GF-D8 (cell line): Measurements from ENCODE around the gene ATOH1.

Experiments
- DNase-seq: peaks from one replicate; lab custom pipeline; 2025; lab: John Stamatoyannopoulos, UW

Gene ATOH1, protein sequence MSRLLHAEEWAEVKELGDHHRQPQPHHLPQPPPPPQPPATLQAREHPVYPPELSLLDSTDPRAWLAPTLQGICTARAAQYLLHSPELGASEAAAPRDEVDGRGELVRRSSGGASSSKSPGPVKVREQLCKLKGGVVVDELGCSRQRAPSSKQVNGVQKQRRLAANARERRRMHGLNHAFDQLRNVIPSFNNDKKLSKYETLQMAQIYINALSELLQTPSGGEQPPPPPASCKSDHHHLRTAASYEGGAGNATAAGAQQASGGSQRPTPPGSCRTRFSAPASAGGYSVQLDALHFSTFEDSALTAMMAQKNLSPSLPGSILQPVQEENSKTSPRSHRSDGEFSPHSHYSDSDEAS

DNA sequence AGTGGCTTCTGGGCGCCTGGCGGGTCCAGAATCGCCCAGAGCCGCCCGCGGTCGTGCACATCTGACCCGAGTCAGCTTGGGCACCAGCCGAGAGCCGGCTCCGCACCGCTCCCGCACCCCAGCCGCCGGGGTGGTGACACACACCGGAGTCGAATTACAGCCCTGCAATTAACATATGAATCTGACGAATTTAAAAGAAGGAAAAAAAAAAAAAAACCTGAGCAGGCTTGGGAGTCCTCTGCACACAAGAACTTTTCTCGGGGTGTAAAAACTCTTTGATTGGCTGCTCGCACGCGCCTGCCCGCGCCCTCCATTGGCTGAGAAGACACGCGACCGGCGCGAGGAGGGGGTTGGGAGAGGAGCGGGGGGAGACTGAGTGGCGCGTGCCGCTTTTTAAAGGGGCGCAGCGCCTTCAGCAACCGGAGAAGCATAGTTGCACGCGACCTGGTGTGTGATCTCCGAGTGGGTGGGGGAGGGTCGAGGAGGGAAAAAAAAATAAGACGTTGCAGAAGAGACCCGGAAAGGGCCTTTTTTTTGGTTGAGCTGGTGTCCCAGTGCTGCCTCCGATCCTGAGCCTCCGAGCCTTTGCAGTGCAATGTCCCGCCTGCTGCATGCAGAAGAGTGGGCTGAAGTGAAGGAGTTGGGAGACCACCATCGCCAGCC, at the start of gene ATOH1:
Gene ATOH1, plus strand, starts transcription at position 422 of the 663 bp plus-strand sequence. Its CDS starts 174 bp downstream, at position 596.
- DNase-seq = no peak

DNA sequence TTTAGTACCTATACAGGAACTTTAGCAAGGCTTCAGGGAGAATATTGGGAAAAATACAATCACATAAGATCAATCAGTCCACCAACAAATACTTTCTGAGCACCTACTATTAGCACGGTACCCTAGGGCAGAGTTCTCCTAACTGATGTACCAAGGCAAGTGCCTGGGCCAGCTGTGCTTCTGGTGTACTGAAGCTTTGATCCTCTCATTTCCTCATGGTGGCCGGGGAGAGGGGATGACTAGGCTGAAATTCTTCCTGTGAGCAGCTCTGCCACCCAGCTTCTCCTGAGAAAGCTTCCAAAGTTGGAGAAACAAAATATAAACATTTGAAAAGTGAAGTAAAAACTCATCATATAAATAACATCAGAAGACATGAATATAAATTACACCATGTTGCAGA, 49.3 kb upstream of the ATOH1 start:
- no peak for DNase-seq

DNA sequence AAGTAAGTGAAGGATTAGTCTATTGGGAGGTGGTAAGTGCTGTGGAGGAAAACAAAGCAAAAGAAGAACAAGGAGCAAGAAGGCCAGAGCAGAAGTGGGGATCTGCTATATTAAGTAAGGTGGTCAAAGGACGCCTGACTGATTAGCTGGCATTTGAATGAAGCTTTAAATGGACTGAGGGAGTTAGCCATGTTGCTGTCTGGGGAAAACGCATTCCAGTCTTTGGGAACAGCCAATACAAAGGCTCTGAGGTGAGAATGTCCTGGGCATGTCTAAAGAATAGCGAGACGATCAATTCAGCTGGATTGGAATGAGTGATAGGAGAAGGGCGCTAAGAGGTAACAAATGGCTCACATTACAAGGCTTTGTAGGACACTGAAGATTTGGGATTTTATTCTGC, 48.5 kb upstream of the ATOH1 start:
- no peak for DNase-seq

DNA sequence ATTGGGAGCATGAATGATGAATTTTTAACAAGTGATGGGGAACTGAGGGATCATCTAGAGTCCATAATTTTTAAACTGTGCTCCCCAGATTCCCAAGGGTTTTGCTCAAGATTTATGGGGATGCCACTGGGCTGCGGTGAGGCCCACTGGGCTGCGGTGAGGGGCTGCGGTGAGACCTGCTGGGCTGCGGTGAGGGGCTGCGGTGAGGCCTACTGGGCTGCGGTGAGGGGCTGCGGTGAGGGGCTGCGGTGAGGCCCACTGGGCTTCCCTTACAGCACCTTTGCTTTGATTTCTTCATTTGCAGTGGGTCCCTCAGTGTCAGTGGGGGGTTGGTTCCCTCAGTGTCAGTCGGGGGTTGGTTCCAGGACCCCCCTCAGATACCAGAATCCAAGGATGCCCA, 47.4 kb upstream of the ATOH1 start:
- DNase-seq = no peak

DNA sequence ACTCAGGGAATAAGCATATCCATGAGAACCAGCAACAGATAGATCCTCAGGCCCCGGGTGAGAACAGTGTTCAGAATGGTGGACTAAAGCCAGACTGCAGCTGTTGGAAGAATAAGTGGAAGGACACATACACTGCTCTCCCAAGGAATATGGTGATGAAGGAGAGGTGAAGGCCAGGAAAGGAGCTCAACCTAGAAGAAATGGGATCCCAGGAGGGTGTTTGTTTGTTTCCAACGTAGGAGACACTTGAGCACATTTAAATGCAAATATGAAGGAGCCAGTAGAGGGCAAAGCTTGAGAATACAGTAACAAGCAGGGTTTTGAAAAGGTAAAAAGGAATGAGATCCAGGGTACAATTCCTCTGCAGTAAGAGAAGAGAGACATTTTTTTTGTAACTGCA, 42.4 kb upstream of the ATOH1 start:
- no peak for DNase-seq

DNA sequence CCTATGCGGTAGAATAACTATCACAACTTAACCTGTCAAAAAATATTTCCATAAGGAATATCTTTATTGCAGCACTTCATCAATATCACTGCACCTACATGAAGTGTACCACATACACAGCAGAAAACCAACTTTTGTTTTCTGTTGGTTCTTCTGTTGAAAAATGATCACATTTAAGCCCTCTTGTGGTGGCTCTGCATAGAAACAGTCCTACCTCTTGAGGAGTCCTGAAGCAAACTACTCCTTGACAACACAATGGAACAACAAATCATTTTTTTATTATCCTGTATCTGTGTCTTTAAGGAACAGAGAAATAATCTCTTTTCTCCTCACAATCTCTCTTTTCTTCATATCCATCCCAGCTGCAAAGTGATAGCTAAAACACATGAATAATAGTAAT, 39.8 kb upstream of the ATOH1 start:
- no peak for DNase-seq

DNA sequence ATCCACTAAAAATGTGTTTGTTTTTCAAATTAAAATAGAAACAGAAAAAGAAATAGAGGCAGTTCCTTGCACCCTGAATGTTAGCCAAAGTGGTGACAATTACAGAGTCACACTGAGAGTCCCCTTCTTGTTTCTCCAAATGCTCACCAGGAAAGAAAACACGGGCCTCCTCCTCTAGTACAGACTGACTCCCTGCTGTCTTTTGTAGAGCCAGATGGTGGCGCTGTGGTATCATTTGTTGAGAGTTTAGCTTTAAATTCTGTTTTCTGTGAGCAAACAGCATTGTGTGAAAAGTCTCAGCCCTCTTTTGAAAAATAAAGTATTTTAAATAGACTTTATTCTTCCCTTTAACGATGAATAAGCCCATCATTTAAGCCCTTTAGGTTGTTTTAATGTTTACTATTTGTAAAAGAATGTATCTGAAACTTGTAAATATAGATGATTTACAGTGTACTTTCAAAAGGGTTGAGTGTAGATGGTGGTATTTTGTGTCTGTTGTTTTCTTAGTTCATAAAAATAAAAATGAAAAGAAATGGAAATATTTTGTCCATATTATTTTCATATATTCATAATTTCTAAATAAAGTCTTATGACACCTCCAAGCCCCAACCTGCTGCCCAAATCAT, 36.9 kb upstream of the ATOH1 start:
- DNase-seq = peak; percentile 2

DNA sequence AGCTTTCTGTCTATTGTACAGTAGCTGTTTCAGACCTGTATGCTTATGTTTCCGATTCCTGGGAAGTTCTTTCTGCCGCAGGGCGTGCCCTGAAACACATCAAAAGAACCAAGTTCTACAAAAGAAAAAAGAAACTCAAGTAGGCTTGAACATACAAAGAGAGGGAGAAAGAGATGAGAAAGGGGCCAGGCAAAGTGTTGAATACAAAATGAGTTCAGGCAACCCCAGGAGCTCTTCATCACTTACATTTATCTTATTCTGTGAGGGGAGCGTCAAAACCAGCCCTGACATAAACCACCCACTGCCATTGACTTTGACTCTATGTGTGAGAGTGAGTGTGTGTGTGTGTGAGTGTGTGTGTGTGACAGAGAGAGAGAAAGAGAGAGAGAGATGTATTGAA, 26.5 kb upstream of the ATOH1 start:
- DNase-seq = no peak

DNA sequence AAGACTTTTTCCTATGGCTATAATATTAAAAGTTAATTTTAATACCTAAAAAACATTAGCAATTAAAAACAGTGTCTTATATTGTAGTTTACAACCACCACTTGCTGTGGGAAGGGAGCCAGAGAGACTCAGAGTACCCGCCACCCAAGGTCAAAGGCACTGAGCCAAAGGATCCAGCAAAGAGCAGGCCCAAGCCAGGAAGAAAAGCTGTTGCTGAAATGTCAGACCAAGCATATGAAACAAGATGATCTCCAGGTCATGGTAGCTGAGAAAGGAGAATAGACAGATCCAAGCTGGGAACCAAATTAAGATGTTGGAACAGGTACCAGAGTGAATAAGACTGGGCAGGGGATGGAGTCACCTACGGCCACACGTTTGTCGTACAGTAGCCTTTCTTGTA, 18.8 kb upstream of the ATOH1 start:
- DNase-seq = no peak

DNA sequence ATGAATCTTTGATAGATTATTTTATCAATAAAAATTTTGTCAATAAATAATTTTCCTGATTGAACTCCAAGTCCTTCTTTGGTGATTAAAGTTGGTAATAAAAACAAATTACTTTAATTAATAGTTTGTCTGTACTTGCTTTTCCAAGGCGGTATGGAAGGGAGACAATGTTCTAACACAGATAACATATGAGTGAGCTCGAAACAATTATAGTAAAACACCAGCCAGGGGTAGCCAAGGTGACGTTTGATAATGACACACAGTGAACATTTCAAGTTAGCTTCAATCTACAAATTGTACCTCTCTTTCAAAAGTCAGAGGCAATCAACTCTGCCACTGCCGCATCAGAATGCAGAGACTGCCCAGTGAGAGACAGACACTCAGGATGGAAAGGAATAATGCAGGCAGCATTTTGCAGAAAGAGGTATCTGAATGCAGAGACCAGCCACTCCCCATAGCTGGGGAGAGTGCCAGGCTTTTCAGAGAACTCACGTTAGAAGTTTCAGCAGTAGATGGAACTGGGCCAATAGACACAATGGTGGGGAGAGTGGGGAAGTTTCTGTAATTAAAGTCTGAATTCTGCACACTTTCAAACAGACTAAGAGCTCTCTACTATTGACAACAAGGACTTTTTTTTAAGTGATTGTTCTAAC, 18.1 kb upstream of the ATOH1 start:
- no peak for DNase-seq

DNA sequence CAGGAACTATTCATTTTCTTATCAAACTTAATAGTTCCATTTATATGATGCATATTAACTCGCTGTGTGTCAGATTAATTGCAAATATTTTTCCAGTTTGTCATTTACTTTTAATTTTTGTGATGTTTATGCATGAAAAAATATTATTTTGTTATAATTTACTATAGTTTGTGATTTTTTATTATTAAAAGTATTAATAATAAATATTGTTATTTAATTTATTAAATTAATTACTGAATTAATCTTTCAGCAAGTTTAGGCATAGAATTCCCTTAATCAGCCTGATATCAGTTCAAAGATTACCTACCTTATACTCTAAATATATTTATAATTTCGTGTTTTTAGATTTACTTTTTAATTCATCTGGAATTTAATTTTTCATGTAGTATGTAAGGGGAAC, 15.5 kb upstream of the ATOH1 start:
- DNase-seq = no peak

DNA sequence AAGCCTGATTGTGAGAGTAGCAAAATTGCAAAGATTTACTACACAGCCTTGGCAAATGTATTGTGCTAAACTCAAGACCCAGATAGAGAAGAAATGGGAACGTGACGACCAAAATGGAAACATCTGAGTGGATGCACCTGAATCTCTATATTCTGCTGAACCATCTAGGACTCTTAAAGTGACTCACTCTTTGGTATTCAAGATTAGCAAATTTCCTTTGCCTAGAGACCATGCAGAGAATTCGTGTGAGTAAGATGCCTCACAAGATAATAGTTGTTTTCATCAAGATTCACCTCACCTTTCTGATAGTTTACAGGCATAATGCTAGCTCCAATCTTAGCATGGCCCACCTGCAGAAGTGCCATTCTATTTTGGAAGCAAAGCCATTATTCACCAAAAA, 14.4 kb upstream of the ATOH1 start:
- DNase-seq = no peak

DNA sequence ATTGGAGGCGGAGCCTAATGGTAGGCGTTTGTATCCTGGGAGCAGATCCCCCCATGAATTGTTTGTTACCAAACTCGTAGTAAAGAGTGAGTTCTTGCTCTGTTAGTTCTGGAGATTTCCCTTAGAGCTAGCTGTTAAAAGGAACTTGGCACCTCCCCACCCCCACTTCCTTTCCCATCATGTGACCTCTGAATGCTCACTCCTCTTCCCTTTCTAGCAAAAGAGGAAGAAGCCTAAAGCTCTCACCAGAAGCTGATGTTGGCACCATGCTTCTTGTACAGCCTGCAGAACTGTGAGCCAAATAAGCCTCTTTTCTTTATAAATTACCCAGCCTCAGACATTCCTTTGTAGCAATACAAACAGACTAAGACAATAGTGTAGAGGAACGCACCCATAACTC, 13.8 kb upstream of the ATOH1 start:
- peak; percentile 68 for DNase-seq

DNA sequence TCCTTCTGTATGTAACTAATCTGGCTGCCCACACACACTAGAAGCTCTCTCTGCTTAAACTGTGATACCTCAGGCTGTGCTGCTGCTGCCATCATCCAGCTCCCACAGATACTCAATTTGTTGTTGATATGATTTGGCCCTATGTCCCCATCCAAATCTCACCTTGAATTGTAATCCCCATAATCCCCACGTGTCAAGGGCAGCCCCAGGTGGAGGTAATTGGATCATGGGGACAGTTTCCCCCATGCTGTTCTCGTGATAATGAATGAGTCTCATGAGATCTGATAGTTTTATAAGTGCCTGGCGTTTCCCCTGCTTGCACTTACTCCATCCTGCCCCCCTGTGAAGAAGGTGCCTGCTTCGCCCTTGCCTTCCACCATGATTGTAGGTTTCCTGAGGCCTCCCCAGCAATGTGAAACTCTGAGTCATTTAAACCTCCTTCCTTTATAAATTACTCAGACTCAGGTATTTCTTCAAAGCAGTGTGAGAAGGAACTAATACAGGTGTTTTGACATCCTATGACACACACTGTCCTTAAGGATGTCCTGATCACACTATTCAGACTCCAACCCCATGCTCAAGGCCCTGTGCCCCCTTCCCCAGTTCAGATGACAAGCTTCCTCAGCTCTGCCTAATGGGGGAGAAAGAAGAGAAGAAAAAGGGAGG, 2.9 kb upstream of the ATOH1 start:
- no peak for DNase-seq

DNA sequence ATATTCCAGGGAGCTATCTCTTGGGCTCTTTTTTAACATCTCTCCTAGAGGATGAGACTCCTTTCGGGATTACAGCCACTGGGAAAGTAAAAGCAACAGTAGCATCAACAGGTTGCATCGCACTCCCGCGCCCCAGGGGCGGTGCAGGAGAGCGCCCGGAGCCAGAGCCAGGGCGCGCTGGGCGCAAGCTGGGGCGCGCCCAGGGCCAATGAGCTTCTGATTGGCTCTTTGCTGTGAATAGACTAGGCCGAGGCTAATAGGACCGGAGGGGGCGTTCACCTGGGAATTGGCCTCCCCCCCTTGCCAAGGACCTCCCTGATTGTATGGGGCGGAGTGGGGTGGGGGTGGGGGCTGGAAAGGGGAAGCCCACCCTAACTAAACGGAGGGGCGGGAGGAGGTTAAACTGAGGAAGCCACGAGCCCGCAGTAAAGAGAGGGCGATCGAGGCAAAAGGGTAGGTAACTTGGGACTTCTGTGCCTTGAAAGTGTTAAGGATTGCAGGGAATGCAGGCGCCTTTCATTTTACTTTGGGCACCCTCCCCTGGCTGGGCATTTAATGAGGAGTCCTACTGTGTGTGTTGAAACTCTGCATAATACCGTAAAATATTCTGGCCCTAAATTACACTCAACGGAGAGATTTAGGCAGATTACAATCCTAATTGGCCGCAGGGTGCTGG, 1.1 kb upstream of the ATOH1 start:
- no peak for DNase-seq

DNA sequence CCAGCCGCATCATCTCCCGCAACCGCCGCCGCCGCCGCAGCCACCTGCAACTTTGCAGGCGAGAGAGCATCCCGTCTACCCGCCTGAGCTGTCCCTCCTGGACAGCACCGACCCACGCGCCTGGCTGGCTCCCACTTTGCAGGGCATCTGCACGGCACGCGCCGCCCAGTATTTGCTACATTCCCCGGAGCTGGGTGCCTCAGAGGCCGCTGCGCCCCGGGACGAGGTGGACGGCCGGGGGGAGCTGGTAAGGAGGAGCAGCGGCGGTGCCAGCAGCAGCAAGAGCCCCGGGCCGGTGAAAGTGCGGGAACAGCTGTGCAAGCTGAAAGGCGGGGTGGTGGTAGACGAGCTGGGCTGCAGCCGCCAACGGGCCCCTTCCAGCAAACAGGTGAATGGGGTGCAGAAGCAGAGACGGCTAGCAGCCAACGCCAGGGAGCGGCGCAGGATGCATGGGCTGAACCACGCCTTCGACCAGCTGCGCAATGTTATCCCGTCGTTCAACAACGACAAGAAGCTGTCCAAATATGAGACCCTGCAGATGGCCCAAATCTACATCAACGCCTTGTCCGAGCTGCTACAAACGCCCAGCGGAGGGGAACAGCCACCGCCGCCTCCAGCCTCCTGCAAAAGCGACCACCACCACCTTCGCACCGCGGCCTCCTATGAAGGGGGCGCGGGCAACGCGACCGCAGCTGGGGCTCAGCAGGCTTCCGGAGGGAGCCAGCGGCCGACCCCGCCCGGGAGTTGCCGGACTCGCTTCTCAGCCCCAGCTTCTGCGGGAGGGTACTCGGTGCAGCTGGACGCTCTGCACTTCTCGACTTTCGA, 654 bp downstream of the ATOH1 start:
- no peak for DNase-seq

DNA sequence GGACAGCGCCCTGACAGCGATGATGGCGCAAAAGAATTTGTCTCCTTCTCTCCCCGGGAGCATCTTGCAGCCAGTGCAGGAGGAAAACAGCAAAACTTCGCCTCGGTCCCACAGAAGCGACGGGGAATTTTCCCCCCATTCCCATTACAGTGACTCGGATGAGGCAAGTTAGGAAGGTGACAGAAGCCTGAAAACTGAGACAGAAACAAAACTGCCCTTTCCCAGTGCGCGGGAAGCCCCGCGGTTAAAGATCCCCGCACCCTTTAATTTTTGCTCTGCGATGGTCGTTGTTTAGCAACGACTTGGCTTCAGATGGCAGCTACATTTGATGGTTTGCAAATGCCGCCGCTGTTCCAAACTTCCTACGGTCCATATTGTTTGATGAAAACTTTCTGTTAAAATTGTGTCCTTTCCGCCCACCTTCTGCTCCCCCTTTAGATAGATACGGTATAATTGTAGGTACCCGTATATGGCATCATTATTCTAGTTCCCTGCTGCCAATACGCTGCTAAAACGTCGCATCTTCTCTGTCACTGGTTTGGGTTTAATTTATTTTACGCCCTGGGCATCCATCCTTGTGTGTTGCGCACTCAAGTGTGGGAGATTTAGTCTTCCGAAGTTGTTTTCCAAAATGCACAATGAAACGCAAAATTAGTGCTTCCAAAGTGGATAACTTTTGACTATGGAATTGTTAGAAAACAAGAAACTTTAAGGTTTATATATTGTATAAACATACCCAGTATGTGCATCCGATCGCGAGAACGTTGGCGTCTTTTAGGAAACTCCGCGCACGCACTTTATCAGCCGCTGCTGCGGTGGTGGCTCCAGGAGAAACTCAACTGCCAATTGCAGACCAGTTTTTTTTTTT, 1.5 kb downstream of the ATOH1 start:
- DNase-seq = no peak

DNA sequence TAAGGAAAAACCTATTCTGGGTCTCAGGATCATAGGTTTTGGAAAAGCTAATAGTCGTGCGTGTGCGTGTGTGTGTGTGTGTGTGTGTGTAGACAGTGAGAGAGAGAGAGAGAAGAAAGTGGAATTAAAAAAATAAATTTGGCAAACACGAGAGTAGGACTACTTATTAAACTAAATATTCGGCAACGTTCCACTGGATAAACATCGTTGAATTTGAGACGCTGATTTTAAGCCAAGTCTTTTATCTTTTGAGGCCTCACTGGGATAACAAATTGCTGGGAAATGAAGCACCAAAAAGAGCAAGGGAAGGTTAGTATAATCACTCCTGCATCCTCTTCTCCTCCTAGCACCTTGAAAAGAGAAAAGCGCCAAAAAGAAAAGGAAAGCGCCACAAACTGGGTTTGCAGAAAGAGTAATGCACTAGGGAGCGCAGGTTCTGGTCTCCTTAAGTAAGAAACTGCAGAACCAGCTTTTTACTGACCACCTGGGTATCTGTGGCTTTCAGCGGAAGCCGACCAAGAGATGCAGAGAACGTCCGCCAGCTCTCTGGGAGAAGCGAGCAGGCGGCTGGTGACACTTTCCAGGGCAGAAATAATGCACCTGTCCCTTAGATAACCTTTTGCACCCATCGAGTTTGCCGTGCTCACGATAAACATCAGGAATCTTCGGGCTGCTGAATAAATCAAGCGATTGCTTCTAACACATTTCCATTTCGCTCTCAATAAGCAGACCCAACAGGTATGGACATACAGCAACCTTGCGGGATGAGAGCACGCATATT, 3.4 kb downstream of the ATOH1 start:
- DNase-seq = no peak
